Prostate gland (tissue), 2 donors: Measurements from ENCODE around the gene BCAN. TPM values are rescaled to one million over a fixed set of nuclear protein-coding genes. Genes with fewer than 3 reads are reported as not detected.

Experiments
- DNase-seq: peaks from one replicate; pipeline ENCODE4 v3.0.0-alpha.2; 2019; ENCODE audit warnings: low spot score
- H3K27ac ChIP-seq, 2 donors: fragments of 200-600 bp; sonication (generic); 2 replicates each; pipeline ENCODE4 v1.5.1; 2017 to 2019
- H3K27me3 ChIP-seq: fragments of 200-600 bp; sonication (generic); replicated peaks from 2 replicates; pipeline ENCODE4 v1.5.1; 2019; ENCODE audit not compliant: insufficient read depth
- H3K36me3 ChIP-seq, 2 donors: fragments of 200-600 bp; sonication (generic); 1 replicate in 1 of 2; 2 replicates in 1 of 2; pipeline versions ENCODE4 v1.5.1 to v1.8.1; 2017 to 2019
- H3K4me1 ChIP-seq: fragments of 200-600 bp; sonication (generic); replicated peaks from 2 replicates; pipeline ENCODE4 v1.5.1; 2019
- H3K4me3 ChIP-seq, 2 donors: fragments of 200-600 bp; sonication (generic); 2 replicates each; pipeline ENCODE4 v1.5.1; 2017 to 2019
- H3K9me3 ChIP-seq: fragments of 200-600 bp; sonication (generic); 2 replicates; pipeline ENCODE4 v1.5.1; 2017
- POLR2A ChIP-seq: fragments of 450-650 bp; IDR thresholded peaks from one replicate; pipeline ENCODE4 v1.6.1; 2016; ENCODE audit warnings: antibody characterized with exemption, mild to moderate bottlenecking
- POLR2AphosphoS5 ChIP-seq: sonication (generic); formaldehyde crosslinking; IDR thresholded peaks from one replicate; pipeline ENCODE4 v1.6.1; 2017; ENCODE audit warnings: antibody characterized with exemption
- WGBS: methylation state at CpG from one replicate; pipeline ENCODE4 v1.1.5; 2018; 5-methylcytosine and 5-hydroxymethylcytosine counted together
- intact Hi-C: fragments of 100-400 bp; cut with DNase I; formaldehyde crosslinking; loops from one replicate; pipeline ENCODE4 v1.14.2; 2022
- total RNA-seq, 2 donors: library from RNA; depleted of rRNA; stranded (reverse); fragments of >200 nt; gene quantifications; one replicate each; pipeline ENCODE4 v1.1.0, GENCODE V29; 2016
- TF ChIP-seq, protein P1 (sequence below), 4 experiments: fragments of 200-600 bp in 2 of 4; fragments of 450-650 bp in 2 of 4; sonication (generic) in 2 of 4; IDR thresholded peaks; 1 replicate in 3 of 4; 2 replicates in 1 of 4; pipeline ENCODE4 v1.5.1; 2016 to 2019; ENCODE audit warnings: antibody characterized with exemption in 4 of 4, mild to moderate bottlenecking in 2 of 4, moderate library complexity in 2 of 4

Gene BCAN
- total RNA-seq, 2 donors from 2014 or later: 4.9 TPM; not detected in 1

DNA sequence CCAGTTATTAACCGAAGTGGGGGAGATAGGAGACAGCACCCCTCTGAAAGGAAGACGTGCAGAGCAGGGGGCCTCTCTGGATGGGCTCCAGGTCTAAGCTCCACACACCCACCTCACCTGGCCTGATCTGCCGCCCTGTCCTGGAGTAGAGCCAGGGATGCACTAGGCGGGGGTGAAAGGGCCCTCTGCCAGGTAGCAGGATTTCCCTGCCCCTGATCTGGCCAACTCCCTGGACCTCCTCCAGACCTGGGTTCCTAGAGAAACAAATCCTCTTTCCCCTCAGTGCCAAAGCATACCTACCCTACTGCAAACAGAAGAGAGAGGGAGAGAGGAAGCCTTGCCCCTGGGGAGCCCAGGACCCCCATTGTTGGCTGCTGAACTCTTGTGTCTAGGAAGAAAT is 61.4 kb downstream of the BCAN start:
- Histone ChIP-seq H3K36me3 (no peaks in the 10 kb centered on the region), H3K4me3 (no peak overlapping the region), H3K9me3 (no peaks in the 10 kb centered on the region), H3K4me1 (peaks cover 10% of the 10 kb centered on the region), H3K27me3 (no peaks in the 10 kb centered on the region), H3K27ac (no peak overlapping the region)
- DNase-seq: no peak
- intact Hi-C loops: no loop called here
- no peak for TF ChIP-seq POLR2AphosphoS5
- no peak for TF ChIP-seq POLR2A
- TF ChIP-seq, protein P1, sequence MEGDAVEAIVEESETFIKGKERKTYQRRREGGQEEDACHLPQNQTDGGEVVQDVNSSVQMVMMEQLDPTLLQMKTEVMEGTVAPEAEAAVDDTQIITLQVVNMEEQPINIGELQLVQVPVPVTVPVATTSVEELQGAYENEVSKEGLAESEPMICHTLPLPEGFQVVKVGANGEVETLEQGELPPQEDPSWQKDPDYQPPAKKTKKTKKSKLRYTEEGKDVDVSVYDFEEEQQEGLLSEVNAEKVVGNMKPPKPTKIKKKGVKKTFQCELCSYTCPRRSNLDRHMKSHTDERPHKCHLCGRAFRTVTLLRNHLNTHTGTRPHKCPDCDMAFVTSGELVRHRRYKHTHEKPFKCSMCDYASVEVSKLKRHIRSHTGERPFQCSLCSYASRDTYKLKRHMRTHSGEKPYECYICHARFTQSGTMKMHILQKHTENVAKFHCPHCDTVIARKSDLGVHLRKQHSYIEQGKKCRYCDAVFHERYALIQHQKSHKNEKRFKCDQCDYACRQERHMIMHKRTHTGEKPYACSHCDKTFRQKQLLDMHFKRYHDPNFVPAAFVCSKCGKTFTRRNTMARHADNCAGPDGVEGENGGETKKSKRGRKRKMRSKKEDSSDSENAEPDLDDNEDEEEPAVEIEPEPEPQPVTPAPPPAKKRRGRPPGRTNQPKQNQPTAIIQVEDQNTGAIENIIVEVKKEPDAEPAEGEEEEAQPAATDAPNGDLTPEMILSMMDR (IDR thresholded peaks at IDR 0.05): no peak
- WGBS: 46% methylated on average over 4 of the region's 4 CpGs

DNA sequence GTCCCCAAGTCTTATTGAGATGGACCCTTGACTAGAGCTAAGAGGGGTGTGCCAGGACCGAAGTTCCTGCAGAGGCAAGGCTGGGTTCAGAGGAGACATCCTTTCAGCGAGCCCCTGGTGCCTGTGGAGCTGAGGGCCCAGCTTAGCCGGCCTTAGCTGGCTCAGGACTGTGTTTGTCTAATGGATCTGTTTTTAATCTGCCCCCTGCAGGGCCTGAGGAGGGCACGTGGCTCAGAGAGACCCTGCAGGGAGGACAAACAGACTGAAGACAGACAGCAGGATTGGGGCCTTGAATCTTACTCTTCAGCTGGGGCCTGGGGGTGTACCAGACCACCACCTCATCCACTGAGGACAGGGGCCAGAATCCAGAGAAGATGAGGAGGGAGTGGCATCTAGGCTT is 61.8 kb downstream of the BCAN start:
- intact Hi-C loops: no loop called here

DNA sequence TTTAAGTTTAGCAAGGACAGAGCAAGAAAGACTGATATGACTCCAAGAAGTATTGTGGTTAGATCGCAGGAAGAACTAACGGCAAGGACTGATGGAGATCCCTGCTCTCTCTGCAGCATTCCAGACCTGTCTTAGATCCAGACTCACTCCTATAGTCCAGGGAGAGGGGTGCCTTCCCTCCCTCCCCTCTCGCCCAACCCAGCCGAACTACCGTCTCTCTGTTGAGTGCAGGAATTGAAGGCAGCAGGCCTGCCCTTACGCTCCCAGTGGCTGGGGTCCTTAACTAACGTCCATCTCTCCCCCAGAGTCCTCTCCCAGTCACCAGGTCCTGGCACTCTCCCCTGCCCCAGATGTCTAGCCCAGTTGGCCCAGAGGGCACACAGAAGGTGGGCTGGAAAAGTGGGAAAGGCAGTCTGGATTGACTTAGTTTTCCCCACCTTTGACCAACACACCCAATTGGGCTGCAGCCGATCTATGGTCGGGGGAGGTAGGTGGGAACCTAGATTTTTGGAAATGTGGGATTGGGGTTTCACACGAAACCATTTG is 62.3 kb downstream of the BCAN start:
- peak overlapping the region in 1 of 2 donors; percentile 33 for H3K4me3 ChIP-seq
- WGBS: 36% methylated on average over 10 of the region's 10 CpGs
- H3K4me1 ChIP-seq: peaks cover 10% of the 10 kb centered on the region
- H3K27ac ChIP-seq: no peak overlapping the region
- TF ChIP-seq POLR2AphosphoS5 (no peak), POLR2A (no peak)
- TF ChIP-seq, protein P1 (IDR thresholded peaks at IDR 0.05): no peak
- no peak for DNase-seq
- intact Hi-C loops: no loop called here
- H3K27me3 ChIP-seq: no peaks in the 10 kb centered on the region
- H3K9me3 ChIP-seq: no peaks in the 10 kb centered on the region
- H3K36me3 ChIP-seq: no peaks in the 10 kb centered on the region

More for the DNA sequence above, 61.8 kb downstream of the BCAN start:
- no peak for TF ChIP-seq POLR2AphosphoS5
- no peak for TF ChIP-seq POLR2A
- TF ChIP-seq, protein P1 (IDR thresholded peaks at IDR 0.05): no peak
- no peaks in the 10 kb centered on the region for H3K27me3 ChIP-seq
- no peak overlapping the region for H3K27ac ChIP-seq
- H3K9me3 ChIP-seq: no peaks in the 10 kb centered on the region
- peaks cover 10% of the 10 kb centered on the region for H3K4me1 ChIP-seq
- no peak for DNase-seq
- H3K4me3 ChIP-seq: no peak overlapping the region
- no peaks in the 10 kb centered on the region for H3K36me3 ChIP-seq
- 33% methylated on average over 4 of the region's 4 CpGs for WGBS

- under 1% methylated on average over 23 of the region's 29 CpGs for WGBS
- no peaks in the 10 kb centered on the region for H3K27me3 ChIP-seq
- intact Hi-C loops: no loop called here
- no peaks in the 10 kb centered on the region for H3K9me3 ChIP-seq
- no peaks in the 10 kb centered on the region for H3K36me3 ChIP-seq
- TF ChIP-seq POLR2AphosphoS5 (no peak), POLR2A (peak; percentile 55)
- TF ChIP-seq, protein P1 (IDR thresholded peaks at IDR 0.05): no peak
- DNase-seq: no peak
- H3K4me1 ChIP-seq: peaks cover 12% of the 10 kb centered on the region
- H3K4me3 ChIP-seq: peak overlapping the region; percentile 31 to 33
- H3K27ac ChIP-seq: no peak overlapping the region
These were observed 63.0 kb downstream of the BCAN start for GRCh38 chr1:156704930-156705320.

DNA sequence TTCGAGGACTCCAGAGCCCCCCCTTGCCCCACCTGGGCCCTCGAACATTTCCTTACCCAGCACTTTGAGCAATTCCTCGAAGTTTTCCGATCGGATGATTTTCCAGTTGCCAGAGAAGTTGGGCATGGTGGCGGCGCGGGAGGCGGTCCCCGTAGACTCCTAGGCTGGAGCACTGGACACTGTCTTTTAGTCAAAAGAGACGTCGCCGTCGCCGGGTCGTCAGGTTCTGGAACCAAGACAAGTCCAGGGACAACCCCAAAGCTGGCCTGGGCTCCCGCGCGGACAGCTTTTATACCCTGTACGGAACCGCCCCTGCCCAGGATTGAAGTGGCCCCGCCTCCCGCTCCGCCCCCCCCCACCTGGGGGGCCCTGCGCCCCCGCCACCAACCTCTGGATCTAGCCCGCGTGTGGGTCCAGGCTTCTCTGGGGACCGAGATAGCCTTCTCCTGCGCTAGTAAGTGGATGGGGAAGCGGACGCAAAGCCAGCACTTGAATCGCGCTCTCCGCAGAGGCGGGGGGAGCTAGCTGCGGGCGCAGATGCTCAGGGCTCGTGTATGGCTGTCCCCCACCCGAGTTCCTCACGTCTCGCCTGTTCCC is 63.5 kb downstream of the BCAN start, which contains the start of gene CRABP2:
Gene CRABP2, minus strand, starts transcription at position 263 of the 597 bp plus-strand sequence. Its CDS starts 137 bp downstream, at position 126.
- no peaks in the 10 kb centered on the region for H3K36me3 ChIP-seq
- H3K4me3 ChIP-seq: peak within 1 kb of the TSS; percentile 31 to 33
- H3K27me3 ChIP-seq: no peaks in the 10 kb centered on the region
- no peaks in the 10 kb centered on the region for H3K9me3 ChIP-seq
- no peak for DNase-seq
- H3K4me1 ChIP-seq: peaks cover 12% of the 10 kb centered on the region
- intact Hi-C loops: no loop called here
- TF ChIP-seq POLR2A: peak; percentile 62
- TF ChIP-seq, protein P1 (IDR thresholded peaks at IDR 0.05): no peak
- peak within 1 kb of the TSS; percentile 31 to 64 for H3K27ac ChIP-seq
- 1% methylated on average over 33 of the region's 42 CpGs for WGBS
